ENCODE data around the gene PECR. TPM values are rescaled to one million over a fixed set of nuclear protein-coding genes. Genes with fewer than 3 reads are reported as not detected.
"Not testable (repeated sequence)": the region's sequence is repeated elsewhere in the genome, so short reads cannot be mapped to it uniquely, and the experiment has no call there.

The PECR gene
- total and polyA plus RNA-seq, 2 of the 4 experiments (the other 2 are of a cell fraction): 11.4 to 17.7 TPM

- H2BK5ac ChIP-seq (ENCODE audit: low read depth, low read length, poor library complexity, severe bottlenecking); in situ Hi-C loops (cut with MboI; ENCODE audit: low sequenced_read_pairs); H3K4me2 ChIP-seq (ENCODE audit: low read depth, low read length); H3K14ac ChIP-seq (replicated peaks; ENCODE audit: low read depth, low read length); H3K27me3 ChIP-seq (ENCODE audit: control insufficient read depth, insufficient read depth, low read length); H3K4me1 ChIP-seq (ENCODE audit: control insufficient read depth, insufficient read depth, low read length); H2BK15ac ChIP-seq (ENCODE audit: low read depth, low read length); H3K36me3 ChIP-seq (ENCODE audit: control insufficient read depth, insufficient read depth, low read length); ATAC-seq (ENCODE audit: low read depth); H3K56ac ChIP-seq (ENCODE audit: extremely low read depth, insufficient read depth, low read length); H3K9me1 ChIP-seq (ENCODE audit: insufficient read depth, low read length); H3K27ac ChIP-seq (ENCODE audit: insufficient read depth, low read length); CTCF ChIA-PET; H2AK9ac ChIP-seq (replicated peaks; ENCODE audit: low read depth, low read length, poor library complexity); H3K23ac ChIP-seq (ENCODE audit: low read depth, low read length); H4K20me1 ChIP-seq (ENCODE audit: insufficient read depth, low read length); H2AK5ac ChIP-seq (ENCODE audit: low read depth, low read length); H3K79me1 ChIP-seq (ENCODE audit: low read depth in 1 of 2, low read length in 2 of 2); H3K9ac ChIP-seq (ENCODE audit: low read depth, low read length); H4K5ac ChIP-seq (ENCODE audit: low read depth, low read length); H3K18ac ChIP-seq (ENCODE audit: low read depth, low read length); POLR2A ChIA-PET (ENCODE audit: unreplicated experiment); H2AFZ ChIP-seq (replicated peaks; ENCODE audit: low read length, poor library complexity); H2BK120ac ChIP-seq (ENCODE audit: low read depth, low read length); intact Hi-C loops (cut with micrococcal nuclease); H3K4ac ChIP-seq (ENCODE audit: low read depth, low read length); H2BK20ac ChIP-seq (ENCODE audit: low read depth, low read length); BruUV-seq (replicated peaks); DNase-seq; H4K91ac ChIP-seq (ENCODE audit: insufficient read depth, low read depth, low read length); dilution Hi-C loops (cut with HindIII; ENCODE audit: low sequenced_read_pairs, unreplicated experiment); H4K8ac ChIP-seq (ENCODE audit: low read depth in 2 of 2, low read length in 2 of 2); H3K4me3 ChIP-seq (ENCODE audit: insufficient read depth, low read depth, low read length); H3K9me3 ChIP-seq (ENCODE audit: control insufficient read depth, insufficient read depth, low read length): not testable (repeated sequence)
- WGBS, 2 experiments (ENCODE audit: extremely low coverage in 2 of 2, insufficient read length in 1 of 2): no CpG with 5 or more reads among the region's 5 CpGs
Measured at GRCh38 chr2:215988556-215989207, 92.9 kb downstream of the PECR start.

Other genes starting within 250 kb of the PECR start
- 1.7 and 1.8 TPM in 2 replicates for gene MREG, start 68.3 kb downstream of the PECR start, total RNA-seq (2012; rRNA removed)
- gene MREG, start 68.3 kb downstream of the PECR start, polyA plus RNA-seq (2012; rRNA removed): 1.0 and 1.1 TPM in 2 replicates
- 0.54 and 0.83 TPM in 2 replicates for gene TMEM169, start 110 bp upstream of the PECR start, total RNA-seq (2012; rRNA removed)
- 0.15 and 0.17 TPM in 2 replicates for gene TMEM169, start 110 bp upstream of the PECR start, polyA plus RNA-seq (2012; rRNA removed)
- gene XRCC5, start 27.5 kb upstream of the PECR start, total RNA-seq (2012; rRNA removed): 352 and 509 TPM in 2 replicates
- gene XRCC5, start 27.5 kb upstream of the PECR start, polyA plus RNA-seq (2012; rRNA removed): 144 and 156 TPM in 2 replicates

Measured in IMR-90 (cell line).